Ishikawa (cell line): ENCODE results near the gene MFAP5.

ENCODE experiments used
- CEBPB ChIP-seq: IDR thresholded peaks from 2 replicates; pipeline ENCODE4 v1.6.1; 2012
- CREB1 ChIP-seq: IDR thresholded peaks from 2 replicates; pipeline ENCODE4 v1.6.1; 2012; ENCODE audit warnings: low read depth
- EGR1 ChIP-seq: IDR thresholded peaks from 2 replicates; pipeline ENCODE4 v1.6.1; 2012
- EP300 ChIP-seq: IDR thresholded peaks from 2 replicates; pipeline ENCODE4 v1.6.1; 2012; ENCODE audit warnings: borderline replicate concordance
- FOXM1 ChIP-seq: IDR thresholded peaks from 2 replicates; pipeline ENCODE4 v1.6.1; 2012; ENCODE audit warnings: low read depth, borderline replicate concordance
- NFIC ChIP-seq: IDR thresholded peaks from 2 replicates; pipeline ENCODE4 v1.6.1; 2012
- RAD21 ChIP-seq: IDR thresholded peaks from 2 replicates; pipeline ENCODE4 v1.6.1; 2012; ENCODE audit warnings: low read depth
- TAF1 ChIP-seq: IDR thresholded peaks from 2 replicates; pipeline ENCODE4 v1.6.1; 2012; ENCODE audit warnings: low read depth, mild to moderate bottlenecking
- TCF12 ChIP-seq: IDR thresholded peaks from 2 replicates; pipeline ENCODE4 v1.6.1; 2012; ENCODE audit warnings: low read depth
- TEAD4 ChIP-seq: IDR thresholded peaks from 2 replicates; pipeline ENCODE4 v1.6.1; 2012
- YY1 ChIP-seq: IDR thresholded peaks from 2 replicates; pipeline ENCODE4 v1.6.1; 2012; ENCODE audit warnings: low read depth
- ZBTB7A ChIP-seq: IDR thresholded peaks from 2 replicates; pipeline ENCODE4 v1.6.1; 2012; ENCODE audit warnings: low read depth
- TF ChIP-seq, protein P1 (sequence below): IDR thresholded peaks from 2 replicates; pipeline ENCODE4 v1.6.1; 2012
- TF ChIP-seq, protein P2 (sequence below): IDR thresholded peaks from 2 replicates; pipeline ENCODE4 v1.6.1; 2012; ENCODE audit warnings: low read depth, mild to moderate bottlenecking
- TF ChIP-seq, protein P3 (sequence below): IDR thresholded peaks from 2 replicates; pipeline ENCODE4 v1.6.1; 2012

The MFAP5 gene

DNA sequence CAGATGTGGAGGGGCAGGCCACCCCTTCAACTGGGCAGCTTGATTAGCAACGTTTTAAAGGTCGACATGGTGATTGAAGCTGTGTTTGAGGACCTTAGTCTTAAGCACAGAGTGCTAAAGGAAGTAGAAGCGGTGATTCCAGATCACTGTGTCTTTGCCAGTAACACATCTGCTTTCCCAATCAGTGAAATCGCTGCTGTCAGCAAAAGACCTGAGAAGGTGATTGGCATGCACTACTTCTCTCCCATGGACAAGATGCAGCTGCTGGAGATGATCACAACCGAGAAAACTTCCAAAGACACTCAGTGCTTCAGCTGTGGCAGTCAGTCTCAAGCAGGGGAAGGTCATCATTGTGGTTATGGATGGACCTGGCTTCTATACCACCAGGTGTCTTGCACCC lies 26.0 kb downstream of the MFAP5 start:
- TF ChIP-seq TCF12 (no peak), RAD21 (no peak), CREB1 (no peak), FOXM1 (no peak), ZBTB7A (no peak), EP300 (no peak), TAF1 (no peak), TEAD4 (no peak), YY1 (no peak), NFIC (no peak), EGR1 (no peak), CEBPB (no peak)
- TF ChIP-seq, protein P1, sequence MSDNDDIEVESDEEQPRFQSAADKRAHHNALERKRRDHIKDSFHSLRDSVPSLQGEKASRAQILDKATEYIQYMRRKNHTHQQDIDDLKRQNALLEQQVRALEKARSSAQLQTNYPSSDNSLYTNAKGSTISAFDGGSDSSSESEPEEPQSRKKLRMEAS: no peak
- TF ChIP-seq, protein P2, sequence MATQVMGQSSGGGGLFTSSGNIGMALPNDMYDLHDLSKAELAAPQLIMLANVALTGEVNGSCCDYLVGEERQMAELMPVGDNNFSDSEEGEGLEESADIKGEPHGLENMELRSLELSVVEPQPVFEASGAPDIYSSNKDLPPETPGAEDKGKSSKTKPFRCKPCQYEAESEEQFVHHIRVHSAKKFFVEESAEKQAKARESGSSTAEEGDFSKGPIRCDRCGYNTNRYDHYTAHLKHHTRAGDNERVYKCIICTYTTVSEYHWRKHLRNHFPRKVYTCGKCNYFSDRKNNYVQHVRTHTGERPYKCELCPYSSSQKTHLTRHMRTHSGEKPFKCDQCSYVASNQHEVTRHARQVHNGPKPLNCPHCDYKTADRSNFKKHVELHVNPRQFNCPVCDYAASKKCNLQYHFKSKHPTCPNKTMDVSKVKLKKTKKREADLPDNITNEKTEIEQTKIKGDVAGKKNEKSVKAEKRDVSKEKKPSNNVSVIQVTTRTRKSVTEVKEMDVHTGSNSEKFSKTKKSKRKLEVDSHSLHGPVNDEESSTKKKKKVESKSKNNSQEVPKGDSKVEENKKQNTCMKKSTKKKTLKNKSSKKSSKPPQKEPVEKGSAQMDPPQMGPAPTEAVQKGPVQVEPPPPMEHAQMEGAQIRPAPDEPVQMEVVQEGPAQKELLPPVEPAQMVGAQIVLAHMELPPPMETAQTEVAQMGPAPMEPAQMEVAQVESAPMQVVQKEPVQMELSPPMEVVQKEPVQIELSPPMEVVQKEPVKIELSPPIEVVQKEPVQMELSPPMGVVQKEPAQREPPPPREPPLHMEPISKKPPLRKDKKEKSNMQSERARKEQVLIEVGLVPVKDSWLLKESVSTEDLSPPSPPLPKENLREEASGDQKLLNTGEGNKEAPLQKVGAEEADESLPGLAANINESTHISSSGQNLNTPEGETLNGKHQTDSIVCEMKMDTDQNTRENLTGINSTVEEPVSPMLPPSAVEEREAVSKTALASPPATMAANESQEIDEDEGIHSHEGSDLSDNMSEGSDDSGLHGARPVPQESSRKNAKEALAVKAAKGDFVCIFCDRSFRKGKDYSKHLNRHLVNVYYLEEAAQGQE: no peak
- TF ChIP-seq, protein P3, sequence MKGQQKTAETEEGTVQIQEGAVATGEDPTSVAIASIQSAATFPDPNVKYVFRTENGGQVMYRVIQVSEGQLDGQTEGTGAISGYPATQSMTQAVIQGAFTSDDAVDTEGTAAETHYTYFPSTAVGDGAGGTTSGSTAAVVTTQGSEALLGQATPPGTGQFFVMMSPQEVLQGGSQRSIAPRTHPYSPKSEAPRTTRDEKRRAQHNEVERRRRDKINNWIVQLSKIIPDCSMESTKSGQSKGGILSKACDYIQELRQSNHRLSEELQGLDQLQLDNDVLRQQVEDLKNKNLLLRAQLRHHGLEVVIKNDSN: no peak

DNA sequence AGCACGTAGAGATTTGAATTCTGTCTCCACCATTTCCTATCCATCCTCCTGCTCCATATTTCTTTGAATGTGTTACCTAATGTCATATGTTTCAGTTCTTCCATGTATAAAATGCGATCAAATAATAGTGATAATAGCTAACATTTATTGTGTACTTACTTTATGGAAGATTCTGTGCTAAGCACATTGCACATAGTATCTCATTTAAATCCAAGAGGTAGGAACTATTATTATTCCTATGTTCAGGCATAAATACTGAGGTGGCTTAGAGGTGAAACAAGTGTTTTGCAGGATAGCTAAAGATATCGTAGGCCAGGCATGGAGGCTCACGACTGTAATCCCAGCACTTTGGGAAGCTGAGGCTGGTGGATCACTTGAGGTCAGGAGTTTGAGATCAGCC lies 32.5 kb downstream of the MFAP5 start:
- TF ChIP-seq, protein P3: no peak
- TF ChIP-seq TEAD4 (no peak), EP300 (no peak), CREB1 (no peak), NFIC (no peak), YY1 (no peak), ZBTB7A (no peak), TCF12 (no peak), EGR1 (no peak), CEBPB (no peak)
- TF ChIP-seq, protein P1: no peak

DNA sequence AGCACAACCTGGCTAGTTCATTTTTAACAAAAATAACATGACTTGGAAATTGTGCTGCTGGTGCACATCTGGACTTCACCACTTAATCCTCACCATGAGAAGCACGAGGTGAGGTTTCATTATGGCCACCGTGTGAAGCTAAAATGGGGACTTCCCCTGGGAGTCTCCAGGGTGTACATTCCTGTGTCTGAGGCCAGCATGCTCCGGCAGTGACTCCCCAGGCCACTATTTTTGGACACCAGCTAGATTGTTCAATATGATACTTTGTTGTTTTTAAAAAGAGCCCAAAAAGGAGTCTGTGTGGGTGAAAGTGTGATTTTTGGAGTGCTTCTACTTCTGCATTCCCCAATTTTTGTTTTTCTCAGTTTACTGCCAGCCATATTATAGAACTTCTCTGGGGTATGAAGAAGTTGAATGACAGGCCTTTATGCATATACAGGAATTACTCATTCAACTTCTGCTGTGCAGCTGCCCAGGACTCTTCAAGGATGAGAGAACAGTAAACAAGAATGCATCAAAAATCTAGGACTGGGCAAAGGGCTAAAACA lies 33.1 kb downstream of the MFAP5 start:
- TF ChIP-seq, protein P3: no peak
- TF ChIP-seq TAF1 (no peak), EGR1 (no peak), TEAD4 (no peak), RAD21 (no peak), CREB1 (no peak), FOXM1 (no peak), CEBPB (no peak), EP300 (no peak), NFIC (no peak), YY1 (no peak), TCF12 (no peak), ZBTB7A (no peak)
- TF ChIP-seq, protein P1: no peak
- TF ChIP-seq, protein P2: no peak

DNA sequence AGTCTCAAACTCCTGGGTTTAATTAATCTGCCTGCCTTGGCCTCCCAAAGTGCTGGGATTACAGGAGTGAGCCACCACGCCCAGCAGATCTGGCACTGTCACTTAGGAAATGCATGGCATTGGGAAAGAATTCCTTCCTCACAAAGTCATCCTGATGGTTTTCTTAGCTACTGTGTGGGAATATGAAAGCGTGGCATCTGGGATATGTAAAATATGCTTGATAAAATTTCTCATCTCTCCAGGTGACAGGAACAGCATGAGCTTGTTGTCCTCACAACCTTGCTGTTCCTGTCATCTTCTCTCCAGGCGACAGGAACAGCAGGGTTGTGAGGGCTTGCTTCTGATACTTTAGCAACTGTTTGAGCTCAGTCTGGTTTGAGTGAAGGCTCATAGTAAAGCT lies 33.9 kb downstream of the MFAP5 start:
- no peak for TF ChIP-seq EGR1
- no peak for TF ChIP-seq FOXM1
- TF ChIP-seq EP300: no peak
- TF ChIP-seq, protein P2: no peak
- TF ChIP-seq NFIC: no peak
- no peak for TF ChIP-seq CEBPB
- no peak for TF ChIP-seq YY1
- no peak for TF ChIP-seq ZBTB7A
- TF ChIP-seq, protein P3: no peak
- TF ChIP-seq TEAD4: no peak
- TF ChIP-seq CREB1: no peak
- TF ChIP-seq RAD21: no peak
- TF ChIP-seq TAF1: no peak
- TF ChIP-seq TCF12: no peak
- TF ChIP-seq, protein P1: no peak
